Measurements from ENCODE around the gene LAMC3. TPM values are rescaled to one million over a fixed set of nuclear protein-coding genes. Genes with fewer than 3 reads are reported as not detected.

The LAMC3 gene
- total and polyA plus RNA-seq, 2 experiments from 2014 or later: 29.5 to 43.4 TPM

DNA sequence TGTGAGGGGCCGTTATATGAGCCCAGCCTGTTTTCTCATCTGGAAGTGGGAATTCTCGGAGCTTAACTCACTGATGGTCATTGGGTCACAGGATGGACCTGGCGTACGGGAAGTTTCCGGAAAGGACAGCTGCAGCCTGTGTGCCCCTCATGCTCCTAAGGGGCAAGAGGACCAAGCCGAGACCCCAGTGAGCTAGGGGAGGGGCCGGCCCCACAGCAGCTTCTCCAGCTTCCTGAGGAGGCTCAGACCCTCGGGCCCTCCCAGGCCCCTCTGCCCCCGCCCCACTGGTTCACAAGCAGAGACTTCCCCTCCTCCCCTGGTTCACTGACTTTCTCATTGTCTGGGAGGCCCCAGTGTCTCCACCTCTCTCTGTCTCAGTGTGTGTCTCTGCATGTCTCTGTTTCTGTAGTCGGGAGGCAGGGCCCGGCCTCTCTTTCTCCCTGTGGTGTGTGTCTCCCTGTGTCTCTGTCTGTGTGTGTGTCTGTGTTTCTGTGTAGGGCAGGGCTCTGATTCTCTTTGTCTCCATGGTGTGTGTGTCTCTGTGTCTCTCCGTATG lies 37.6 kb upstream of the LAMC3 start:
- H3K4me3 ChIP-seq: no peak overlapping the region
- no peak for DNase-seq (ENCODE audit: low spot score)
- H3K79me2 ChIP-seq: no peaks in the 10 kb centered on the region
- H3K36me3 ChIP-seq (replicated peaks; ENCODE audit: insufficient read depth, low read depth): no peaks in the 10 kb centered on the region
- no peak overlapping the region for H2AFZ ChIP-seq
- TF ChIP-seq EZH2phosphoT487 (IDR thresholded peaks at IDR 0.05; ENCODE audit: low read depth, severe bottlenecking, unreplicated experiment) (no peak), EZH2 (IDR thresholded peaks at IDR 0.05; ENCODE audit: borderline replicate concordance) (no peak)
- TF ChIP-seq, protein P1, sequence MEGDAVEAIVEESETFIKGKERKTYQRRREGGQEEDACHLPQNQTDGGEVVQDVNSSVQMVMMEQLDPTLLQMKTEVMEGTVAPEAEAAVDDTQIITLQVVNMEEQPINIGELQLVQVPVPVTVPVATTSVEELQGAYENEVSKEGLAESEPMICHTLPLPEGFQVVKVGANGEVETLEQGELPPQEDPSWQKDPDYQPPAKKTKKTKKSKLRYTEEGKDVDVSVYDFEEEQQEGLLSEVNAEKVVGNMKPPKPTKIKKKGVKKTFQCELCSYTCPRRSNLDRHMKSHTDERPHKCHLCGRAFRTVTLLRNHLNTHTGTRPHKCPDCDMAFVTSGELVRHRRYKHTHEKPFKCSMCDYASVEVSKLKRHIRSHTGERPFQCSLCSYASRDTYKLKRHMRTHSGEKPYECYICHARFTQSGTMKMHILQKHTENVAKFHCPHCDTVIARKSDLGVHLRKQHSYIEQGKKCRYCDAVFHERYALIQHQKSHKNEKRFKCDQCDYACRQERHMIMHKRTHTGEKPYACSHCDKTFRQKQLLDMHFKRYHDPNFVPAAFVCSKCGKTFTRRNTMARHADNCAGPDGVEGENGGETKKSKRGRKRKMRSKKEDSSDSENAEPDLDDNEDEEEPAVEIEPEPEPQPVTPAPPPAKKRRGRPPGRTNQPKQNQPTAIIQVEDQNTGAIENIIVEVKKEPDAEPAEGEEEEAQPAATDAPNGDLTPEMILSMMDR (IDR thresholded peaks at IDR 0.05; ENCODE audit: poor library complexity): no peak
- H3K27me3 ChIP-seq: peaks cover 4% of the 10 kb centered on the region
- H3K27ac ChIP-seq: no peak overlapping the region
- no peaks in the 10 kb centered on the region for H3K9me2 ChIP-seq (replicated peaks; ENCODE audit: insufficient read depth)
- no peak overlapping the region for H3K4me2 ChIP-seq
- no peaks in the 10 kb centered on the region for H3K9me3 ChIP-seq (ENCODE audit: low read depth)
- no peaks in the 10 kb centered on the region for H4K20me1 ChIP-seq (ENCODE audit: insufficient read depth, poor library complexity, severe bottlenecking)
- 80% methylated on average over 11 of the region's 12 CpGs for WGBS (ENCODE audit: low lambda C conversion rate, missing lambda C conversion rate)
- no peaks in the 10 kb centered on the region for H3K4me1 ChIP-seq (ENCODE audit: insufficient read depth)

- Histone ChIP-seq H3K9me3 (ENCODE audit: low read depth) (no peaks in the 10 kb centered on the region), H3K4me3 (no peak overlapping the region), H2AFZ (no peak overlapping the region), H3K36me3 (replicated peaks; ENCODE audit: insufficient read depth, low read depth) (no peaks in the 10 kb centered on the region), H3K4me2 (no peak overlapping the region), H3K4me1 (ENCODE audit: insufficient read depth) (no peaks in the 10 kb centered on the region), H3K79me2 (no peaks in the 10 kb centered on the region), H3K27me3 (peaks cover 4% of the 10 kb centered on the region), H4K20me1 (ENCODE audit: insufficient read depth, poor library complexity, severe bottlenecking) (no peaks in the 10 kb centered on the region), H3K9me2 (replicated peaks; ENCODE audit: insufficient read depth) (no peaks in the 10 kb centered on the region), H3K27ac (no peak overlapping the region)
- no peak for TF ChIP-seq EZH2 (IDR thresholded peaks at IDR 0.05; ENCODE audit: borderline replicate concordance)
- no peak for TF ChIP-seq EZH2phosphoT487 (IDR thresholded peaks at IDR 0.05; ENCODE audit: low read depth, severe bottlenecking, unreplicated experiment)
- TF ChIP-seq, protein P1 (IDR thresholded peaks at IDR 0.05; ENCODE audit: poor library complexity): no peak
- 77% methylated on average over 5 of the region's 6 CpGs for WGBS (ENCODE audit: low lambda C conversion rate, missing lambda C conversion rate)
- no peak for DNase-seq (ENCODE audit: low spot score)
These were observed 36.6 kb upstream of the LAMC3 start for GRCh38 chr9:130972277-130972956.

GRCh38 chr9:130972957-130973685 lies 35.9 kb upstream of the LAMC3 start:
- Histone ChIP-seq H3K79me2 (no peaks in the 10 kb centered on the region), H3K36me3 (replicated peaks; ENCODE audit: insufficient read depth, low read depth) (no peaks in the 10 kb centered on the region), H3K9me3 (ENCODE audit: low read depth) (no peaks in the 10 kb centered on the region), H3K27me3 (peaks cover 4% of the 10 kb centered on the region), H3K27ac (no peak overlapping the region), H2AFZ (no peak overlapping the region), H3K9me2 (replicated peaks; ENCODE audit: insufficient read depth) (no peaks in the 10 kb centered on the region), H3K4me2 (no peak overlapping the region), H3K4me1 (ENCODE audit: insufficient read depth) (no peaks in the 10 kb centered on the region), H4K20me1 (ENCODE audit: insufficient read depth, poor library complexity, severe bottlenecking) (no peaks in the 10 kb centered on the region), H3K4me3 (no peak overlapping the region)
- no peak for TF ChIP-seq EZH2phosphoT487 (IDR thresholded peaks at IDR 0.05; ENCODE audit: low read depth, severe bottlenecking, unreplicated experiment)
- TF ChIP-seq EZH2 (IDR thresholded peaks at IDR 0.05; ENCODE audit: borderline replicate concordance): no peak
- TF ChIP-seq, protein P1 (IDR thresholded peaks at IDR 0.05; ENCODE audit: poor library complexity): no peak
- 90% methylated on average over 17 of the region's 19 CpGs for WGBS (ENCODE audit: low lambda C conversion rate, missing lambda C conversion rate)
- DNase-seq (ENCODE audit: low spot score): no peak
